Left ventricle myocardium inferior (tissue), 1 donor: ENCODE data around the gene TBXAS1. TPM values are rescaled to one million over a fixed set of nuclear protein-coding genes. Genes with fewer than 3 reads are reported as not detected.

Experiments used
- DNase-seq: peaks from one replicate; pipeline ENCODE4 v3.0.0-alpha.2; 2020
- H3K27ac ChIP-seq: fragments of 200-600 bp; replicated peaks from 2 replicates; pipeline ENCODE4 v1.8.0; 2021
- H3K27me3 ChIP-seq: fragments of 200-600 bp; 2 replicates; pipeline ENCODE4 v1.8.0; 2021; ENCODE audit warnings: low read depth
- H3K36me3 ChIP-seq: fragments of 200-600 bp; 2 replicates; pipeline ENCODE4 v1.8.0; 2021
- H3K4me1 ChIP-seq: fragments of 200-600 bp; 2 replicates; pipeline ENCODE4 v1.8.0; 2021
- H3K4me3 ChIP-seq: fragments of 200-600 bp; 2 replicates; pipeline ENCODE4 v1.8.0; 2021; ENCODE audit warnings: mild to moderate bottlenecking, moderate library complexity
- H3K9me3 ChIP-seq: fragments of 200-600 bp; replicated peaks from 2 replicates; pipeline ENCODE4 v1.8.0; 2021
- CTCF ChIP-seq: fragments of 200-600 bp; IDR thresholded peaks from 2 replicates; pipeline ENCODE4 v1.8.0; 2021; ENCODE audit warnings: antibody characterized with exemption, mild to moderate bottlenecking, borderline replicate concordance
- intact Hi-C: fragments of 100-400 bp; cut with micrococcal nuclease; formaldehyde crosslinking; loops from one replicate; pipeline ENCODE4 v1.11.0; 2022
- total RNA-seq: library from RNA; stranded (reverse); fragmentation: NEBNext Ultra II Directional; extraction: Animal tissue kit (Norgen Biotek cat#: 25700); gene quantifications from one replicate; pipeline ENCODE4 v1.2.1, GENCODE V29; 2021
- donor health status: DM: no; HTN: yes; CAD: no; lungs with severe emphysema.

The TBXAS1 gene
- total RNA-seq, 1 donor from 2014 or later, result 3.9 TPM

- Histone ChIP-seq H3K9me3 (no peaks in the 10 kb centered on the region), H3K27ac (no peak overlapping the region), H3K4me1 (no peaks in the 10 kb centered on the region), H3K4me3 (no peak overlapping the region), H3K27me3 (peaks cover 3% of the 10 kb centered on the region), H3K36me3 (no peaks in the 10 kb centered on the region)
- intact Hi-C loops, result no loop called here
- DNase-seq, result no peak
- no peak for TF ChIP-seq CTCF
Observed at GRCh38 chr7:140013676-140014075, 184.6 kb downstream of the TBXAS1 start.

DNA sequence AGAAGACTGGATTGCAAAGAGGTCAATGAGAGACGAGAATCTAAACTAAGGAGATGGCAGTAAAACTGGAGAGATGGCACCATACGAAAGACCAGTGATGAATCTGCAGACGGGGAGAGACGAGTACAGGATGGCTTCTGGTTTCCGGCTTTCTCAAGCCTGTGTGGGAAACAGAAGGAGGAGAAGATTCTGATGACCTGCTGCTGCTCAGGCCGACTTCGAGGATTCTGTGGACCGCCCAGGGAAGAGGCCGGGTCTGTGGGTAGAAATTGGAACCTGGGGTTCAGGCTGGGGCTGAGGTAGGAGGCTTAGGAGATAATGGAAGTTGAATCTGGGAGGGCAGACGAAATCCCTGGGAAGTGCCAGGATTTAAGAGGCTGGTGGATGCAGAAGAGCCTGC lies 185.1 kb downstream of the TBXAS1 start:
- no peak overlapping the region for H3K4me3 ChIP-seq
- H3K27me3 ChIP-seq, result peaks cover 3% of the 10 kb centered on the region
- no peaks in the 10 kb centered on the region for H3K4me1 ChIP-seq
- intact Hi-C loops, result no loop called here
- no peaks in the 10 kb centered on the region for H3K9me3 ChIP-seq
- DNase-seq, result no peak
- TF ChIP-seq CTCF, result no peak
- H3K36me3 ChIP-seq, result no peaks in the 10 kb centered on the region
- H3K27ac ChIP-seq, result no peak overlapping the region

GRCh38 chr7:140015471-140015970 lies 186.5 kb downstream of the TBXAS1 start:
- DNase-seq, result no peak
- no peak overlapping the region for H3K4me3 ChIP-seq
- H3K27ac ChIP-seq, result no peak overlapping the region
- no peaks in the 10 kb centered on the region for H3K36me3 ChIP-seq
- TF ChIP-seq CTCF, result no peak
- intact Hi-C loops, result no loop called here
- H3K9me3 ChIP-seq, result no peaks in the 10 kb centered on the region
- no peaks in the 10 kb centered on the region for H3K4me1 ChIP-seq
- H3K27me3 ChIP-seq, result no peaks in the 10 kb centered on the region

GRCh38 chr7:140016540-140016939 lies 187.5 kb downstream of the TBXAS1 start:
- H3K4me1 ChIP-seq, result no peaks in the 10 kb centered on the region
- no peak overlapping the region for H3K27ac ChIP-seq
- no peaks in the 10 kb centered on the region for H3K27me3 ChIP-seq
- no peaks in the 10 kb centered on the region for H3K9me3 ChIP-seq
- H3K36me3 ChIP-seq, result no peaks in the 10 kb centered on the region
- DNase-seq, result no peak
- intact Hi-C loops, result no loop called here
- no peak overlapping the region for H3K4me3 ChIP-seq
- no peak for TF ChIP-seq CTCF

DNA sequence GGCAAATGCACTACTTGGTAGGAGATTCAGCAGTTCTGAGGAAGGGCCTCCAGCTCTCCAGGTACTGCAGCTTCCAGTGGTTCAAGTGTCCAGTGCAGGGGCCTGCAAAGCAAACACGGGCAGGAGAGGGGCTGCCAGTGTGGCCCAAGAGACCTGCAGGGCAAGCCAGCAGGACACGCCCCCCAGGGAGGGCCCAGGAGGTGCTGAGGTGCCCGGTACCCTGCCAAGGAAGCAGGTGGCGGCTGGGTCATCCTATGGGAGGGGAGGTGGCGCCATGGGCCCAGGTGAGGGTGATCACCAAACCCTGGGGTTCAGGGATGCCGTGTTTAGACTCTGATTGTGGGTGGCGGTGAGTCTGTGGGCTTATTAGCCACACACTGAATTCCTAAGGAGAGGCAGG lies 188.0 kb downstream of the TBXAS1 start:
- intact Hi-C loops, result no loop called here
- Histone ChIP-seq H3K4me1 (no peaks in the 10 kb centered on the region), H3K36me3 (no peaks in the 10 kb centered on the region), H3K27me3 (no peaks in the 10 kb centered on the region), H3K4me3 (no peak overlapping the region), H3K9me3 (no peaks in the 10 kb centered on the region), H3K27ac (no peak overlapping the region)
- TF ChIP-seq CTCF, result no peak
- DNase-seq, result no peak

DNA sequence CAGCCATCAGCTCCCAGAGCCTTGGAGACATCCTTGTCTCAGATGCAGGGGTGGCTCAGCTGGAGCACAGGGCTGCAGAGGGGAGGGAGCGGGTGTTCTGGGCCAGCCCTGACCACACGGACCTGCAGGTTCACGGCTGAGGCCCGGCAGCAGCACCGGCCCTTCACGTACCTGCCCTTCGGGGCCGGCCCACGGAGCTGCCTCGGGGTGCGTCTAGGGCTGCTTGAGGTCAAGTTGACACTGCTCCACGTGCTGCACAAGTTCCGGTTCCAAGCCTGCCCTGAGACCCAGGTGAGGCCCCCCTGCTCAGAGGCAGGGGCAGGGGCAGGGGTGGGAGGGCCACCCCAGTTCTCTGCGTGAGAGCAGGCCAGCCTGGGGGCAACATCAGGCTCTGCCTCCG lies 188.5 kb downstream of the TBXAS1 start:
- Histone ChIP-seq H3K4me1 (no peaks in the 10 kb centered on the region), H3K9me3 (no peaks in the 10 kb centered on the region), H3K4me3 (no peak overlapping the region), H3K27me3 (no peaks in the 10 kb centered on the region), H3K36me3 (peaks cover 3% of the 10 kb centered on the region), H3K27ac (no peak overlapping the region)
- intact Hi-C loops, result no loop called here
- DNase-seq, result no peak
- no peak for TF ChIP-seq CTCF
